Gastroesophageal sphincter (tissue), 3 donors: ENCODE data around the gene SSUH2.

Source experiments
- POLR2A ChIP-seq, 2 donors: fragments of 450-650 bp; IDR thresholded peaks; one replicate each; pipeline ENCODE4 v1.6.1; 2017; ENCODE audit warnings: antibody characterized with exemption in 2 of 2, mild to moderate bottlenecking in 2 of 2, moderate library complexity in 1 of 2
- TF ChIP-seq, protein P1 (sequence below), 4 experiments: fragments of 200-600 bp in 2 of 4; fragments of 450-650 bp in 2 of 4; sonication (generic) in 1 of 4; IDR thresholded peaks; one replicate each; pipeline ENCODE4 v1.5.1; 2017 to 2019; ENCODE audit warnings: antibody characterized with exemption in 4 of 4, mild to moderate bottlenecking in 2 of 4, moderate library complexity in 2 of 4

DNA sequence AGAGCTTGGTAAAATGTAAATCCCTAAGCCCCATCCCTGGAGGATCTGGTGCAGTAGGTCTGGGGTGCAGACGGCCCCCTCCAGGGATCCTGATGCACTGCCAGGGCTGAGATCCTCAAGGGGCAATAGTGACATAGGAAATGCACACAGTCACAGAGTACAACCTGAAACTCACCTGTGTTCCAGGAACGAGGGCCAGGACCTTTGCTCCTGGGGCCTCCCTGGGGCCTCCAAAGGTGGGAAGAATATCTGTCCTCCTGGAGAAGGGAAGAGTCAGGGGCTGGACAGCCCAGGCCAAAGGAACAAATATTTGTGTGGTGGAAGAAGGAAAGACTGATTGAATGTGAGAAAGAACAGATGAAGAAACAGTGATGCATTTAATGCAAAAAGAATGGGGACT is 9.5 kb downstream of the SSUH2 start:
- TF ChIP-seq POLR2A (IDR thresholded peaks at IDR 0.05), result no peak
- TF ChIP-seq, protein P1, sequence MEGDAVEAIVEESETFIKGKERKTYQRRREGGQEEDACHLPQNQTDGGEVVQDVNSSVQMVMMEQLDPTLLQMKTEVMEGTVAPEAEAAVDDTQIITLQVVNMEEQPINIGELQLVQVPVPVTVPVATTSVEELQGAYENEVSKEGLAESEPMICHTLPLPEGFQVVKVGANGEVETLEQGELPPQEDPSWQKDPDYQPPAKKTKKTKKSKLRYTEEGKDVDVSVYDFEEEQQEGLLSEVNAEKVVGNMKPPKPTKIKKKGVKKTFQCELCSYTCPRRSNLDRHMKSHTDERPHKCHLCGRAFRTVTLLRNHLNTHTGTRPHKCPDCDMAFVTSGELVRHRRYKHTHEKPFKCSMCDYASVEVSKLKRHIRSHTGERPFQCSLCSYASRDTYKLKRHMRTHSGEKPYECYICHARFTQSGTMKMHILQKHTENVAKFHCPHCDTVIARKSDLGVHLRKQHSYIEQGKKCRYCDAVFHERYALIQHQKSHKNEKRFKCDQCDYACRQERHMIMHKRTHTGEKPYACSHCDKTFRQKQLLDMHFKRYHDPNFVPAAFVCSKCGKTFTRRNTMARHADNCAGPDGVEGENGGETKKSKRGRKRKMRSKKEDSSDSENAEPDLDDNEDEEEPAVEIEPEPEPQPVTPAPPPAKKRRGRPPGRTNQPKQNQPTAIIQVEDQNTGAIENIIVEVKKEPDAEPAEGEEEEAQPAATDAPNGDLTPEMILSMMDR (IDR thresholded peaks at IDR 0.05), result no peak
